ENCODE data around the gene NNT.
"Not testable (repeated sequence)": the region's sequence is repeated elsewhere in the genome, so short reads cannot be mapped to it uniquely, and the experiment has no call there.

NNT gene

GRCh38 chr5:43702293-43702692, 99.3 kb downstream of the NNT start:
- FAIRE-seq = no peak

GRCh38 chr5:43702815-43703214, 99.8 kb downstream of the NNT start:
- FAIRE-seq (no peak), DNase-seq (ENCODE audit: low spot score) (no peak)

More at GRCh38 chr5:43702293-43702692, 99.3 kb downstream of the NNT start:
- no peak for DNase-seq (ENCODE audit: low spot score)

DNA sequence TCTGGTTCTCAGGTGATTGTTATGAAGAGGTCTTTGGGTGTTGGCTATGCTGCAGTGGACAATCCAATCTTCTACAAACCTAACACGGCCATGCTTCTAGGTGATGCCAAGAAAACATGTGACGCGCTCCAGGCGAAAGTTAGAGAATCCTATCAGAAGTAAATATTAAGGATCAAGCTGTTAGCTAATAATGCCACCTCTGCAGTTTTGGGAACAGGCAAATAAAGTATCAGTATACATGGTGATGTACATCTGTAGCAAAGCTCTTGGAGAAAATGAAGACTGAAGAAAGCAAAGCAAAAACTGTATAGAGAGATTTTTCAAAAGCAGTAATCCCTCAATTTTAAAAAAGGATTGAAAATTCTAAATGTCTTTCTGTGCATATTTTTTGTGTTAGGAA, 101.3 kb downstream of the NNT start:
- DNase-seq (ENCODE audit: low spot score) = no peak
- FAIRE-seq = no peak

GRCh38 chr5:43706576-43706975, 103.6 kb downstream of the NNT start:
- not testable (repeated sequence) for FAIRE-seq; DNase-seq (ENCODE audit: low spot score)

DNA sequence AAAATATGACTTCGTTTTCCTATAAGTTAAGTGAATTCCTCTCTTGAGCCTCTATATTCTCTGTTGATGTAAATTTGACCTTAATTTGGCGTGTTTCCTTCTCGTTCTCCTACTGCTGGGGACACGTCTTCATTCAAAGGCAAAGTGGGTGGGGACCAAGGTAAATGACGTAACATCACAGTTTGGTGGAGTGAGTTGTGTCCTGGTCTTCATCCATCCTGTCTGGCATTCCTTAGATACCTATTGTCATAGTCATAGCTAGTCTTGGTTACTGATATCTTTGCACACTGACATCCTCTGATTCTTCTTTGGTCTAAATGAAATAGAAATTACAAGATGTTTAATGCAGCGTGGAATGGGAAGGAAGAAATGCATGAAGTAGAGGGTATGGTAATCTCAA, 108.5 kb downstream of the NNT start:
- FAIRE-seq (peak; percentile 83), DNase-seq (ENCODE audit: low spot score) (peak; percentile 93)

- FAIRE-seq = no peak
Observed at GRCh38 chr5:43712081-43712480, 109.1 kb downstream of the NNT start.

GRCh38 chr5:43719783-43720182, 116.8 kb downstream of the NNT start:
- not testable (repeated sequence) for FAIRE-seq; DNase-seq (ENCODE audit: low spot score)

More at GRCh38 chr5:43712081-43712480, 109.1 kb downstream of the NNT start:
- DNase-seq (ENCODE audit: low spot score) = no peak

- DNase-seq (ENCODE audit: low spot score) (no peak), FAIRE-seq (no peak)
Observed at GRCh38 chr5:43728581-43728980, 125.6 kb downstream of the NNT start.

DNA sequence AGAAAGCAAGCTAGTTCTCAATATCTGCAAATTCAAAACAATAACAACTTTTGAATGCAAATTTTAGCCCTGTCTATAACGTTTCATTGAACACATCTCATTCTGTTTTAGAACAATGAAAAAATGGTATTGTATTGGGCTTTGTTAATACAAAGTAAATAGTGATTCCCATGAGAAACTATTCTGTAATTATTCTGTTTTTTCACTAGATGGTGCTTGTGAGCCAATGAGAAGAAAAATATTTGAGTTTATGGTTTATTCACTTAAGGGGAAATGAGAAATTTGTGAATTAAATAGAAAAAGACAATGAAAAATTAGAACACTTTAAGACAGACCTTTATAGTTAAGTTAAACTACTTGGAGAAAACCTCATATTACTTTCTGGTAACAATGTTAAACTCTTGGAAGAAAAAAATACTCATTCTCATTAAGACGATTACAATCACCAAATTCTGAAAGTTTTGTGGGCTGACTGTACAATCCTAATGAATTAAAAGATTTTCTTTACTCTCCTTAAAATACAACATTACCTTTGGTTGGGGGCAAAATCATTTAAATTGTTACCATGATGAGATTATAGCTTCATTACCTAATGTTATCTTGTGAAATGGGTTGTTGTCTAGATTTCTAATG, 127.0 kb downstream of the NNT start:
- FAIRE-seq (peak; percentile 90), DNase-seq (ENCODE audit: low spot score) (peak; percentile 57)

- FAIRE-seq = no peak
Observed at GRCh38 chr5:43730832-43731342, 127.9 kb downstream of the NNT start.

DNA sequence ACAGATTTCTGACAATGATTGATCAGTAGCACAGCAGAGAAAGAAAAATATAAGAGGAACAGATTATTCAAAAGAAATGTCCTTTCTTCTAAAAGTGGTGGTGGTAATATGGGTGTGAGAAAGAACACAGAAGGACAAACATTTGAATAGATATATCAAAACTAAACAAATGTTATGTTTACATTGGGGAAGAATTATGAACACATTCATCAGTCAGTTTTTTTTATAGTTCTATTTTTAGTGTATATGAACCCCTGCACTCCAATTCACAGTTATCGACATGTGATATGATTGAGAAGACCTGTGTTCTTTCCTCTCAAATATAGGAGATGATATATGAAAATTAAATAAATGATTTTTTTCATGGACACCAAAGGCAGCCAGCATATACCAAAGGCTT, 128.6 kb downstream of the NNT start:
- DNase-seq (ENCODE audit: low spot score) (no peak), FAIRE-seq (no peak)

More at GRCh38 chr5:43730832-43731342, 127.9 kb downstream of the NNT start:
- no peak for DNase-seq (ENCODE audit: low spot score)

- not testable (repeated sequence) for DNase-seq (ENCODE audit: low spot score)
Observed at GRCh38 chr5:43745923-43746548, 143.1 kb downstream of the NNT start.

DNA sequence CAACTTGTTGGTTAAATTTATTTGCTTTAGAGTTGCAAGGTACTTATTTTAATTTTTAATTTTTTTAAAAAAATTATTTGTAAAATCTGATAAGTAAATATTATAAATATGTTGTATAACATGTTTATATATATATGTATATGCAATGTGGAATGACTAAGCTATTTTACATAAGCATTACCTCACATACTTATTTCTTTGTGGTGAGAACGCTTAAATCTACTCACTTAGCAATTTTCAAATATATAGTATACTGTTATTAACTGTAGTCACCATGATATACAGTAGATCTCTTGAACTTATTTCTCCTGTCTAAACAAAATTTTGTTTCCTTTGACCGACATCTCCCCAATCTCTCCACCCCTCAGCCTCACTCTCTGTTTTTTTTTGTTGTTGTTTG, 147.8 kb downstream of the NNT start:
- DNase-seq (ENCODE audit: low spot score) (no peak), FAIRE-seq (peak; percentile 74)

More at GRCh38 chr5:43745923-43746548, 143.1 kb downstream of the NNT start:
- not testable (repeated sequence) for FAIRE-seq

- no peak for DNase-seq (ENCODE audit: low spot score)
- FAIRE-seq = no peak
Observed at GRCh38 chr5:43753069-43753468, 150.1 kb downstream of the NNT start.

All from RCC 7860 (cell line).